ENCODE measurements around the gene SYVN1.
"Not testable (repeated sequence)": the region's sequence is repeated elsewhere in the genome, so short reads cannot be mapped to it uniquely, and the experiment has no call there.

Gene SYVN1

DNA sequence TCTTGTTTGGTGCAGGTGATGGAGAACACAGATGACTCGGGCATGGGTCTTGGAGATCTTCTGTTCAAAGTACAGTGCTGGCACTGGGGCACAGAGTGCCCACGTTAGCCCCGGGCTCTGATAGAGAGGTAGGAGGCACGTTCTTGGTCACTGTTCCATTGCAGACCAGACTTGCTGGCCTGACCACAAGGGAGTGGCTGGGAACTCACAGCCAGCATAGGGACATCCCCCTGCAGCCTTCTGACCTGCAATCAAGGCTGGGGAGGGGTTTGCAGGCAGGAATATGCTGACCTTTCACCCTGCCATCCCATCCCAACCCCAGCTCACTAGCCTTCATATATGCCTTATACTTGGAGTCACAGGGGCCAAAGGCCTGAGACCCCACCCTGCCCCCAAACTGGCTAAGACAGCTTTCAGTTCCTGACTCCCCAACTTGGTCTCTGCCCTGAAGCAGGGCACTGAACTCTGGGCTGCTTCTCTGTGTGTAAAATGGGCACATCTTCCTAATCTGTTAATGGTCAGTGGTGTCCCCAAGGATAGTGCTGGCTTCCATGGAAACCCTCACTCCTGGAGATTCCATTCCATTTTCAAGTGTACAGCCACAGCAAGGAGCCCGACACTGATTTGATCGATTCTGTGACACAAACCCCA lies 7.6 kb downstream of the SYVN1 start:
- DNase-seq, result no peak

DNA sequence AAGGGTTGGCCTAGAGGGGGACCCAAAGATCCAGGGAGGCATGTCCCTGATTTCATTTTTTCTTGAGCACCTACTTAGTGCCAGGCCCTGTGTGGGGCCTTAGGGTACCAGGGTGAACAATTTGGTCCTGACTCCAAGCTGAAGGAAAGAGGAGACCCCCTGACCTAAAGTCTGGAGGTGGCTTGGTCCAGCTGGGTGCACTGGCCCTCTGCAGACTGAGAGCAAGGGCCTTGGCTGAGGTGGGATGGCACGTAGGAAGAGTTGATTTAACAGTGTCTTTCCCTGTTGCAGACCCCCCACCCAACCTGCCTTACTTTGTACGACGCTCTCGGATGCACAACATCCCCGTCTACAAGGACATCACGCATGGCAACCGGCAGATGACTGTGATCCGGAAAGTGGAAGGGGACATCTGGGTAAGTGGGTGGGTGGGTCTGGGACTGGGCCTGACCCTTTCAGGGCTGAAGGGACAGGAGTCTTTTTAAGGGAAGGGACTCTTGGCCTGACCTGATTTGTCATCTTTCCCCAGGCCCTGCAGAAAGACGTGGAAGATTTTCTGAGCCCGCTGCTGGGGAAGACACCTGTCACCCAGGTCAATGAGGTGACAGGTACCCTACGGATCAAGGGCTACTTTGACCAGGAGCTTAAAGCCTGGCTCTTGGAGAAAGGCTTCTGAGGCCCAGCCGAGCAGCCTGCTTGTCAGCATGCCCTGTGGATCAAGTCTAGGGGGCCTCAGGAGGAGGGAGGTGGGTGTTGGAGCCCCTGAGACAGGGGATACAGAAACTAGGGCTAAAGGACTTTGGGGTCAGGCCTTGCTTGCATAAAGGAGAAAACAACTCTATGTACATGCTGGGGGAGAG lies 8.9 kb downstream of the SYVN1 start:
- no peak for DNase-seq

DNA sequence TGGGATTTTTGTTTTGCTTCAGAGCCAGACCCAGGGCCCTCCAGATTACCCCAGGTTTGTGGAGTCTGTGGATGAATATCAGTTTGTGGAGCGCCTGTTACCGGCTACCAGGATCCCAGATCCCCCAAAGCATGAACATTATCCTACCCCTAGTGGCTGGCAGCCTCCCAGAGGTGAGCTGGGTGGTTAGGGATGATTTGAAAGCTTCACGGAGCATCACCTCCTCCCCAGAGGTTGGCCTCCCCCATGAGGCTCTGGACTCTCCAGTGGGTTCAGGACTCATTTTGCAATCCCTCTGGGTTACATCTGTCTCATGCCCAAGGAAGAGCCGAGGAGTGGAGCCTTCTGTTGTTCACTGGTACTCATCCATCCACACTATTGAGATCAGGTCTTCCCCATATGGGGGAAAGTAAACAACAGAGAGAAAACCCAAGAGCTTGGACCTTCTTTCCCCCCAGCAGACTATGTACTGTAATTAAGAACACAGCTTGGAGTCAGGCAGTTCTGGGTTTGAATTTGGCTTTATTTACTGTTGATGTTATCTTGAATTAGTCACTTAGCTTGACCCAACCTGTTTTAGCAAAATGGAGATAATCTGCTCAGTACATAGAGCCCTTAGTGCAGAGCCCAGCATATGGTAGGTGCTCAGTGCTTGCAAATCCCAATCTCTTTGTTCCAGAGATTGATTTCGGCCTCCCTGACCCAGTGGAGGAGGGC lies 9.7 kb downstream of the SYVN1 start:
- DNase-seq, result no peak

DNA sequence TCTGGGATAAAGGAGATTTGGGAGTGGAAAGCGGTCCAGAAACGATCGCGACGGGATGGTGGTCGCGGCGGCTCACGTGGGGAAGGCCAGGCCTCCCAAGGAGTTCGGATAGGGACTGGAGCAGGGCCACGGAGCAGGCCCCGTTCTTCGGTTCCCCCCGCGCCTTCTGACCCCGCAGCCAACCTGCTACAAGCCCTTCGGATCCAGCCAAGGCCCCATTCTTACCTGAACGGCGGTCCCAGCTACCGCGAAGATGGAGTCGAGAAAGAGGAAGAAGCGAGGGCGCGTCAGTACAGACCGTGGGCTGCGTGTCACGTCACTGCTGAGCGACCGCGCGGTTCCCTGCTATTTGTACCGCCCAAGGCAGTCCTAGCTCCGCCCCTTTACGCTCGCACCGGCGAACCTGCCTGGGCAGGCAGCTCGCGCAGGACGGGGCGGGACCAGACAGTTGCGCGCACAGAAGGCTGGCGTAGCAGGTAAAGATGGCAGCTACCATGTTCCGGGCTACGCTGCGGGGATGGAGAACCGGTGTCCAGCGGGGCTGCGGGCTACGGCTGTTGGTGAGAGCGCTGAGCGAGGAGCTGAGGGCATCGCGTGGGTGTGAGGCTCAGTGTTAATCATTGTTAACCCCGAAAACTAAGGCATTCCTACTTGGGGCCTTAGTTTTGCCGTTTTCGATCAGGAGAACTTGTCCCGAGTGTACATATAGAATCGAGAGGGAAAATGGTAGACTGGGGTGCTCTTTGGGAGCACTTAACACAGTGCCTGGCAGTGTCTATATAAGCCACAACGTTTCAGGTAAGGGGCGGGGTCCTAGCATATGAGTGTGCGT lies 12.2 kb downstream of the SYVN1 start, which contains the start of the genes FAU and MRPL49:
Gene FAU, minus strand, starts transcription at position 270 of the 832 bp plus-strand sequence. CDS start 321 bp downstream, outside the sequence.
Gene MRPL49, plus strand, starts transcription at position 457 of the 832 bp plus-strand sequence. Its CDS starts 26 bp downstream, at position 483.
- peak; percentile 99 for DNase-seq

DNA sequence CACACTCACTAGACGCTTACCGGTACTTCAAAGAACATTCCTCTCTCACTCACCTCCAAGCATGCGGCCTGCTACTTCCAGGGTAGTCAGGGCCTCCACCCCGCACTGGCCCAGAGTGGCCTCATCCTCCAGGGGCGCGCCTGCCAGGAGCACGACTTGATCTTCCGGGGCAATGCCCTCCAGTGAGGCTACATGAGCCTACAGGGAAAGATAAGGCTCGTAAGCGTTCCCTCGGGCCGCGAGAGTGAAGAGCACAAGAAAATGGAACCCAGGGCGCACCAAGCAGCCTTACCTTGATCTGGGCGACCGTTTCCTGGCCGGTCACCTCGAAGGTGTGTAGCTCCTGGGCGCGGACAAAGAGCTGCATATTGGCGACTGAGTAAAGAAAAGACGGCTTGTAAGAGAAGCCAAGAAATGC lies 12.9 kb downstream of the SYVN1 start:
- peak; percentile 42 for DNase-seq

DNA sequence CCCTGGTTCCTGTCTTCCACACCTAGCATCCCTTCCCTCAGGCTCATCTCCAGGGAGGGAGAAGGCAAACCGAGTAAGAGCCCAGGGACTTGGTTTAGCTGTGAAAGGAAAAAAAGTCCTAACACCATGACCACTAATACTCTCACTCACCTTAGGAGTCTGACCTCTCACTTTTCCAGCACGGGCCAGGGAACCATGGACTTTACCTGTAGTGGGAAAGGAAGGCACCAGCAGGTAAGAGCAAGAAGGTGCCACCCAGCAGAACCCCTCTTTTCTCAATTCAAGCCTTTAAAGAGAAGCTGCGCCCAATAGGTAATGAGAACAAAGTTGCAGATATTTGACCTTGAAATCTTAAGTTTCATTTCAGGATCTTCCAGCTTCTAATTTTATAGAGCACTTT lies 13.5 kb downstream of the SYVN1 start:
- no peak for DNase-seq

DNA sequence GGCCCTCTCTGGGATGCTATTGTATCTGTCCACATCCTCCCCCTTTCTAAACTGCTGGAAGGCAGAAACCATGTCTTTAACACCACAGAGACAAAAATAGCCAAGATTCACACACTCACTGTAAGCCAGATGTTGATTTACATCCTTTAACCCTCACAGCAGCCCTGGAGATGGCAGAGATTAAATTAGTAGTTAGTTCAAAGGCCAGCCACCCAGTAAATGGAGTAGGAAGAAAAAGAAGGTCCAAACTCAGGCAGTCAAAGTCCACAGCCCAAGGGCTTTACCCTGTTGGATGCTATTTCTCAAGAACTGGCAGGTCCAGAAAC lies 14.7 kb downstream of the SYVN1 start:
- DNase-seq, result no peak

DNA sequence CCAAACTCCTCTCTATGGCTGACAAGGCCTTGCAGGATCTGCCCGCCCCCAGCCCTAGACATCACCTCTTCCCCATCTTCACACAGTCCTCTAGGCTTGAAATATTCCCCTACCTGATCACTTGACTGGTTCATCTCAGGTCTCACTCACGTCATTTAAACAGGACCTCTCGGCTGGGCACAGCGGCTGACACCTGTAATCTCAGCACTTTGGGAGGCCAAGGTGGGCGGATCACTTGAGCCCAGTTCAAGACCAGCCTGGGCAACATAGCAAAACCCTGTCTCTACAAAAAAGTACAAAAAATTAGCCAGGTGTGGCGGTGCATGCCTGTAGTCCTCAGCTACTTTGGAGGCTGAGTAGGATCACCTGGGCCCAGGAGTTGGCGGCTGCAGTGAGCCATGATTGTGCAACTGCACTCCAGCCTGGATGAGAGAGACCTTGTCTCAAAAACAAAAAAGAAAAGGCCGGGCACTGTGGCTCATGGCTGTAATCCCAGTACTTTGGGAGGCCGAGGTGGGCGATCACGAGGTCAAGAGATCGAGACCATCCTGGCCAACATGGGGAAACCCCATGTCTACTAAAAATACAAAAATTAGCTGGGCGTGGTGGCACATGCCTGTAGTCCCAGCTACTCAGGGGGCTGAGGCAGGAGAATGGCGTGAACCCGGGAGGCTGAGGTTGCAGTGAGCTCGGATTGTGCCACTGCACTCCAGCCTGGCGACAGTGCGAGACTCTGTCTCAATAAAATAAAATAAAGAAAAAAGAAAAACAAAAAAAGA lies 15.2 kb downstream of the SYVN1 start:
- DNase-seq, result not testable (repeated sequence)

DNA sequence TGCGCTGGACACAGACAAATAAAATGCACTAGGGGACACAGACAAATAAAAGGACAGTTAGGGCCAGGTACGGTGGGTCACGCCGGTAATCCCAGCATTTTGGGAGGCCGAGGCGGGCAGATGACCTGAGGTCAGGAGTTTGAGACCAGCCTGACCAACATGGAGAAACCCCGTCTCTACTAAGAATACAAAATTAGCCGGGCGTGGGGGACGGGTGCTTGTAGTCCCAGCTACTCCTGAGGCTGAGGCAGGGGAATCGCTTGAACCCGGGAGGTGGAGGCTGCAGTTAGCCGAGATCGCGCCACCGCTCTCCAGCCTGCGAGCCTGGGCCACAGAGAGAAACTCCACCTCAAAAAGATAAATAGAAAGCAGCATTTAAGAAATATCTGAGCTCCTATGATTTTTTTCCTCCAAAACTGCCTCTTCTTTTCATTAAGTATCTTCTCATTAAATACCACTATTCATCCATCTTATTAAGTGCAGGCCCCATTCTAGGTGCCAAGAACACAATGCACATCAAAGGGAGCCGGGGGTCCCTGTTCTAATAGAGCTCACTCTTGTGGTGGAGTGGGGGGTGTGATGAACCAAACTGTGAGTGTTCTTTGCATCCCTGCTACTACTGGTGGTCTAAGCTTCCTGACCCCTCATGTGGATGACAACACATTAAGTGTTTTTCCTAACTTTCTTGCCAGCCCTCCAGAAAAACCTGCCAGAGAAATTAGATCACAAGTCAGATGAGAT lies 16.1 kb downstream of the SYVN1 start:
- DNase-seq, result no peak

DNA sequence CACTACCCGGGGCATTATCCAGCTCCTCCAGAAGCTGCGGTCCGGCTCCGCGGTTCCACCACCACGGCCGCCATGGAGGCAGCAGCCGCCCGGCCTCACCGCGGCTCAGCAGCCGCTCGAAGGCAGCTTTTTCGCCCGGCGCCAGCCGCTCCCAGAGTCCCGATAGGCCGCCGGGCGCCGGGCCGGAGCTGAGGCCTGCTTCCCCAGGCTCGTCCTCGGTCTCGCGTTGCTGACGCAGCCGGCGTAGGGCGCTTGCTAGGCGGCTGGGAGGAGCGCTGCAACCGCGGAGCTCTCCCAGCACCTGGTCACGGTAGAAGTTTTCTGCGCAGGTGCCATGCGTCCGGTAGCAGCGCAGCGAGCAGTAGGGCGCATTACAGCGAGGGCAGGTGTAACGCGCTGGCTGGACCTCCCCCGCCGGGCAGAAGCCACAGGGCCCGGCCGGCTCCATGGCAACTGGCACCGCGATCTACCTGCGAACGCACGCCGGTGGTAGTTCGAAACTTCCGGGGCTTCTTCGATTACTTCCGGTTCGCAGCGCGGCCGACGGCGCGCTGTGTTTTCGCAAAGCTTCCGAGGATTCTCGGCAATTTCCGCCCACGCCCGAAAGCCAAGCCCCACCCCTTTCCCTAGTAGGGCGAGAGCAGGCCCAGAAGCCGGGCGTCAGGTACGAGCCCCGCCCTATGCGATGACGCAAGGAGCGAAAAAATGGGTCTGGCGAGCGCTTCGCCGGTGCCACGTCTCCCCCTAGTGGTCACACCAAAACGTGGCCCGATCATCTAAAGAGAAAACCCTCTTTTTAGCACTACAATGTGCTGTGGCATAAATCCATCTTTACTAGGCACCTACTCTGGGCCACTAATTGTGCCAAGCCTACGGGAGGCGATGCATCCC lies 16.9 kb downstream of the SYVN1 start, which contains the start of gene ZNHIT2:
Gene ZNHIT2, minus strand, starts transcription at position 496 of the 891 bp plus-strand sequence. Its CDS starts 48 bp downstream, at position 448.
- peak; percentile 100 for DNase-seq

DNA sequence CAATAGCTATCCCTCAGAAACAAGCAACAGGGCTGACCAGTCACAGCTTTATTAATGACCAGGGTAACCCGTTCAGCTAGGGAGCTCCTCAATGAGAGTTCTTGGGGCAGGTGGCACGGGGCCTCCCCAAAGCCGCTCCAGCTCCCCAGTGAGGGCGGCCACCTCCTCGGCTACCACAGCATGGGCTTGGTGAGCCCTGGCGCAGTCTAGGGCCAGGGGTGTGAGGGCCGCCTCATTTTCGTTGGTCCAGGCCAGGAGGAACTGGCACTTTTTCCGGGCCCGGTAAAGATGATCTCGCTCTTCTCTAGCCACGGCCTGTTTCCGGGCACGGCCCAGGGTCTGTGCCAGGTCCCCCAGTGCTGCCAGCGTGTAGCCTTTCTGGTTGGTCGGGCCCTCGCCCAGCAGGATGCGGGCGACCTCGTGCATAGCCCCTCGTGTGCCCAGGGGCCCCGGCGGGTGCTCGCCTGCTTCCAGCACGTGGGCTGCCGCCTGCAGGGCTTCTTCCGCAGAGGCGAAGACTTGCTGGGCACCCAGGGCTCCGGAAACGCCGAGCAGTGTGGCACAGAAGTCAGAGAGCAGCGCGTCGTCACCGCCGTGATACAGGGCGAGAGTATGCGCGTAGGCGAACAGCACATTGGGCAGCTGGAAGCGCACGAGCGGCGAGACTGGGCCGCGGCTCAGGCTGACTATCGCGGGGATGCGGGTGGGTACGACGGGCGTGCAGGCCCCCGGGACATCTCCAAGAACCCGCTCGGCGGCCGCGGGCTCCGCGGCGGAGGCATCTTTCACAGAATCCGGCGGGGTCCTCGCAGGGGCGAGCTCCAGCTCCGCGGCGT lies 17.7 kb downstream of the SYVN1 start:
- DNase-seq, result peak; percentile 47

DNA sequence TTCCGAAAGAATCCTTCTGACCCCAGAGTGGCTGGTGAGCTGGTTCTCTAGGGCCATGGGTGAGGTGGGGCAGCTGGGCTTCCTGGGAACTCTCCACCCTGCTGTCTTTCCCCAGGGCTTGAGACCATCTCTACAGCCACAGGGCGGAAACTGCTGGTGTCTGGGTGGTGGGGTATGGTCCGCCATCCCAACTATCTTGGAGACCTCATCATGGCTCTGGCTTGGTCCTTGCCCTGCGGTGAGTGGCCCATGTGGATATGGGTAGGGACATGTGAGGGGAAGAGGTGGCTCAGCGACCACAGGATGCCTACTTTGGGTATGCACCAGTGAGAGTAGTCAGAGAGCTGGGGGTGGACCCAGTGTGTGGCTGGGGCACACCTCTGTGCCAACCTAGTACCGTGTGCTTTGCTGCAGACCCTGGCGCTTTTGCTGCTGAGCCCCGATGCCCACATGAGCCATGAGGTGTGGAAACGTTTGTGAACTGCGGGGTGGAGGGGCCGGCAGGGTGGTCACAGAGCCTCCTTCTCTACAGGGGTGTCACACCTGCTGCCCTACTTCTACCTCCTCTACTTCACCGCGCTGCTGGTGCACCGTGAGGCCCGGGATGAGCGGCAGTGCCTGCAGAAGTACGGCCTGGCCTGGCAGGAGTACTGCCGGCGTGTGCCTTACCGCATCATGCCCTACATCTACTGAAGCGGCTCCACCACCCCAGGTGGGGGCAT lies 18.8 kb downstream of the SYVN1 start:
- DNase-seq, result no peak

DNA sequence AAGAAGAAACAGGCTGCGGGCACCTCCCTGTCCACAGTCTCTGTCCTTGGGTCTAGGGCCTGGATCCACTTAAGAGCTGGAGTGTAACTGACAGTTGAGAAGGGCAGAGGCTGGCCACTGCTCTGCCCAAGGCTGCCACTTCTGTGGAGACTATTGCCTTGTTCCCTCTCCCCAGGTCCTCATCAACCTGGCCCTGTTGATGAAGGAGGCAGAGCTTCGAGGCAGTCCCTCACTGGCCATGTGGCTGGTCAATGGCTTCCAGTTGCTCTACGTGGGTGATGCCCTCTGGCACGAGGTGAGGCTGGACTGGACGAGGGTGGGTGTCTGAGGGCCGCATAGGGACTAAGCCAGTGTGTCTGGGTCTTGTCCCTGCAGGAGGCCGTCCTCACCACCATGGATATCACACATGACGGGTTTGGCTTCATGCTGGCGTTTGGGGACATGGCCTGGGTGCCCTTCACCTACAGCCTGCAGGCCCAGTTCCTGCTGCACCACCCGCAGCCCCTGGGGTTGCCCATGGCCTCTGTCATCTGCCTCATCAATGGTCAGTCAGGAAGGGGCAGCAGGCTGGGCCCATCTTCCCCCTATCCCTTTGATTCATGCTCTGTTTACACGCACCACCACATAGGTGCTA lies 19.7 kb downstream of the SYVN1 start:
- DNase-seq, result no peak

DNA sequence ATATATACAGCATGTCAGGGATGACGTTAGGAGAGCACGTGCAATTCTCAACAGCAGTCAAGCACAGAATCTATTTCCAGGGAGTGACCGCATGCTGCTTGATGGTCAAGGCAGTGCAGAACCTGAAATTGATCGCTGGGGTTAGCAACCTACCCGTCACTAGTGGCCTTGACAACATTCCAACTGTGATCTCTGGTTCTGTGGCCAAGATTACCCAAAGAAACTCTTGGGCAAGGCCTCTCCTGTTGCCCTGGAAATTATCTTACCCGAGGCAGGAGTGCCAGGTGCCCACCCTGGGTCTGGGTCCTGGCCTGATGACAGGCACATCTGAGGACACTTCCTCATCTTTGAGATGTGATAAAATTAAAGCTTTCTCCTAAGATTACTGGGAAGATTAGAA lies 20.5 kb downstream of the SYVN1 start:
- DNase-seq, result no peak

DNA sequence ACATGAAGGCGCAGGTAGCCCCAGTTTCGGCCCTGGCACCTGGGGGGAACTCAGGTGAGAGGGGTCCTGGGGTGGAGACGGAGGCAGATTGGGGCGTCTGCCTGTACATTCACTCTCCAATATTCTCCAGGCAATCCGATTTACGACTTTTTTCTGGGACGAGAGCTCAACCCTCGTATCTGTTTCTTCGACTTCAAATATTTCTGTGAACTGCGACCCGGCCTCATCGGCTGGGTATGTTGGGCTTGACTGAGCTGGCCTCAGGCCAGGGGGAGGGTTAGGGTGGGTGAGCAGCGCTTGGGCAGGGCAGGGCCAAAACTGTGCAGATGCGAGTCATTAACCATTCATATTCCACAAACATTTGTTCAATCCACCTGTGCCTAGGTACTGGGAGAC lies 21.0 kb downstream of the SYVN1 start:
- DNase-seq, result no peak

DNA sequence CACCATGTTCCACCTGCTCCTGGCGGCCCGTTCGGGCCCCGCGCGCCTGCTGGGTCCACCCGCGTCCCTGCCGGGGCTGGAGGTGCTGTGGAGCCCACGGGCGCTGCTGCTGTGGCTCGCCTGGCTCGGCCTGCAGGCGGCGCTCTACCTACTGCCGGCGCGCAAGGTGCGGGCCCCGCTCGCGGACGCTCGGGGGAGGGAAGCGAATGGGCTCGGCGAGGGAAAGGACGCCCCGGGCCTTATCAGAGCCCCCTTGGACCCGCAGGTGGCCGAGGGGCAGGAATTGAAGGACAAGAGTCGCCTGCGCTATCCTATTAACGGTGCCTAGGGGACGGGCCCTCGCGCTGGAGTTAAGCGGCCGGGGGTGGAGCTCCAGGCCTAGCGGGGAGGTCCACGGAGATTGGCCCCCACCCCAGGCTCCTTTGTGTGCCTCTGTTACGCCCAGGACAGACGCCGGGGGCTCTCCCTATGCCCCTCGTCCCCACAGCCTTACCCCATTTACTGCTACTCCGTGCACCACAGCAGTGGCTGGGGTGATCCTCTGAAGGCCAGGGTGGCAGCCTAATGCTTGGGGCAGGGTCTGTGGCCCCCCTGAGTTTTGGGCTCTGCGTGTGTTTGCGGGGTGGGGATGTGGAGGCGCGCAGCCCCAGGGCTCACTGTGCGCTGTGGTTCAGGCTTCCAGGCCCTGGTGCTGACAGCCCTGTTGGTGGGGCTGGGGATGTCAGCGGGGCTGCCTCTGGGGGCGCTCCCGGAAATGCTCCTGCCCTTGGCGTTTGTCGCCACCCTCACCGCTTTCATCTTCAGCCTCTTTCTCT lies 21.6 kb downstream of the SYVN1 start:
- peak; percentile 63 for DNase-seq

Data from inflammatory macrophage treated with lipopolysaccharide for 4 hours (primary cell).